ENCODE data around the gene NSD1. TPM values are rescaled to one million over a fixed set of nuclear protein-coding genes. Genes with fewer than 3 reads are reported as not detected.

NSD1 gene
- total RNA-seq, 1 donor from 2014 or later: 32.4 TPM

DNA sequence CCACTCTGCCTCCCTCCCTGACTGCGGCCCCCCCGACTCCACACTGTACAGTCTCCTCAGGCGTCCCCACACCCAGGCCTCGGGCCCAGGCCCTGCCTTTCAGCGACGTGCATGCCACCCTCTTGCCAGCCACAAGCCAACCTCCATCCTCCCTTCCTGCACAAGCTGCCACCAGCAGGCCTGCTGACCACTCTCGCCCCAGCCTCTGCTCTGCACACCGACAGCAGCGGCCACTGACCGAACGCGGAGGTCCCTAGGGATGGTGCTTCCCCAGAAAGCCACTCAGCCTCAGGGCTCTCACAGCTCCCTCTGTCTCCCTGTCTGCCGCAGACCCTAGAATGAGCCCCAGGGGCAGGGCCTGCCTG is 199.3 kb downstream of the NSD1 start:
- FAIRE-seq: no peak
- H3K36me3 ChIP-seq (ENCODE audit: control insufficient read depth, insufficient read depth, low read length): peaks cover 45% of the 10 kb centered on the region
- no peak overlapping the region for H3K4me3 ChIP-seq (ENCODE audit: low read depth, low read length)
- H3K27me3 ChIP-seq (ENCODE audit: control insufficient read depth, insufficient read depth, low read length): no peaks in the 10 kb centered on the region
- TF ChIP-seq, protein P1, sequence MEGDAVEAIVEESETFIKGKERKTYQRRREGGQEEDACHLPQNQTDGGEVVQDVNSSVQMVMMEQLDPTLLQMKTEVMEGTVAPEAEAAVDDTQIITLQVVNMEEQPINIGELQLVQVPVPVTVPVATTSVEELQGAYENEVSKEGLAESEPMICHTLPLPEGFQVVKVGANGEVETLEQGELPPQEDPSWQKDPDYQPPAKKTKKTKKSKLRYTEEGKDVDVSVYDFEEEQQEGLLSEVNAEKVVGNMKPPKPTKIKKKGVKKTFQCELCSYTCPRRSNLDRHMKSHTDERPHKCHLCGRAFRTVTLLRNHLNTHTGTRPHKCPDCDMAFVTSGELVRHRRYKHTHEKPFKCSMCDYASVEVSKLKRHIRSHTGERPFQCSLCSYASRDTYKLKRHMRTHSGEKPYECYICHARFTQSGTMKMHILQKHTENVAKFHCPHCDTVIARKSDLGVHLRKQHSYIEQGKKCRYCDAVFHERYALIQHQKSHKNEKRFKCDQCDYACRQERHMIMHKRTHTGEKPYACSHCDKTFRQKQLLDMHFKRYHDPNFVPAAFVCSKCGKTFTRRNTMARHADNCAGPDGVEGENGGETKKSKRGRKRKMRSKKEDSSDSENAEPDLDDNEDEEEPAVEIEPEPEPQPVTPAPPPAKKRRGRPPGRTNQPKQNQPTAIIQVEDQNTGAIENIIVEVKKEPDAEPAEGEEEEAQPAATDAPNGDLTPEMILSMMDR (IDR thresholded peaks at IDR 0.05; ENCODE audit: insufficient read depth, low read length, severe bottlenecking): no peak
- no peak for DNase-seq (ENCODE audit: low read depth)

DNA sequence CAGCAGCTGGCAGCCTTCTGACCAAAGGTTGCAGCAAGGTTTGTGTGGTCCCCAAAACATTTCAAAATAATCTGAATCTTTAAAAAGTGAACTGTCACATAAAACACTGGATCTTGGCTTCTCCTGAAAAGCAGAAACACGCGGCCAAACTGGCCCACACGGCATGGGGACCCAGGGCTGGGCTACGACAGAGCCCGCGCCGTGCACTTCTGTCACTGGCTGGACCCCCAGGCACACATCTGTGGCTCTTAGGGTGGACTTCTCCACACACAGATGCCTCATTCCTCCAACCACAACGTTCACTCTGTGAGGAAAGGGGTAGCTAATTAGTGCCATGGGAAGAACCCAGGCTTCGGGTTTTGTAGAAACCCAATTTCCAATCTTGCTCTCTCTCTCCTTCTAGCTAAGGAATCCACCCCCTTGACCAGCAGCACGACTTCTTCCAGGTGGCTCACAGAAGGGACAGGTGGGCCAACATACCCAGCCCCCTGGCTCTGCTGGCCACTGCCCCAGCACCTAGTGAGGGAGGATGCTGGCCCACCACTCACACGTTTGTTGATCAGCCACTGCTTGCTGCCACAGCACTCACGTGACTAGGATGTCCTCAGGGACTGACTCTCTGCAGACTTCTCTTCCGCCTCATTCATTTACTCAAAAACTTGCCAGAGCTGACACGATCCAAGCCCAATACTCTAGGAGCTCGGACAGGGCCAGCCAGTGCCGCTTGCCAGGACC is 200.0 kb downstream of the NSD1 start:
- Histone ChIP-seq H3K27me3 (ENCODE audit: control insufficient read depth, insufficient read depth, low read length) (no peaks in the 10 kb centered on the region), H3K36me3 (ENCODE audit: control insufficient read depth, insufficient read depth, low read length) (peaks cover 48% of the 10 kb centered on the region), H3K4me3 (ENCODE audit: low read depth, low read length) (no peak overlapping the region)
- FAIRE-seq (no peak), DNase-seq (ENCODE audit: low read depth) (no peak)
- TF ChIP-seq, protein P1 (IDR thresholded peaks at IDR 0.05; ENCODE audit: insufficient read depth, low read length, severe bottlenecking): no peak

GRCh38 chr5:177334155-177334551 is 200.6 kb downstream of the NSD1 start:
- H3K4me3 ChIP-seq (ENCODE audit: low read depth, low read length): no peak overlapping the region
- TF ChIP-seq, protein P1 (IDR thresholded peaks at IDR 0.05; ENCODE audit: insufficient read depth, low read length, severe bottlenecking): no peak
- peaks cover 49% of the 10 kb centered on the region for H3K36me3 ChIP-seq (ENCODE audit: control insufficient read depth, insufficient read depth, low read length)
- no peaks in the 10 kb centered on the region for H3K27me3 ChIP-seq (ENCODE audit: control insufficient read depth, insufficient read depth, low read length)
- FAIRE-seq: no peak
- no peak for DNase-seq (ENCODE audit: low read depth)

- no peak overlapping the region for H3K4me3 ChIP-seq (ENCODE audit: low read depth, low read length)
- TF ChIP-seq, protein P1 (IDR thresholded peaks at IDR 0.05; ENCODE audit: insufficient read depth, low read length, severe bottlenecking): no peak
- no peak for FAIRE-seq
- DNase-seq (ENCODE audit: low read depth): no peak
- H3K36me3 ChIP-seq (ENCODE audit: control insufficient read depth, insufficient read depth, low read length): peaks cover 51% of the 10 kb centered on the region
- H3K27me3 ChIP-seq (ENCODE audit: control insufficient read depth, insufficient read depth, low read length): no peaks in the 10 kb centered on the region
Measured at GRCh38 chr5:177334781-177335700, 201.5 kb downstream of the NSD1 start.

DNA sequence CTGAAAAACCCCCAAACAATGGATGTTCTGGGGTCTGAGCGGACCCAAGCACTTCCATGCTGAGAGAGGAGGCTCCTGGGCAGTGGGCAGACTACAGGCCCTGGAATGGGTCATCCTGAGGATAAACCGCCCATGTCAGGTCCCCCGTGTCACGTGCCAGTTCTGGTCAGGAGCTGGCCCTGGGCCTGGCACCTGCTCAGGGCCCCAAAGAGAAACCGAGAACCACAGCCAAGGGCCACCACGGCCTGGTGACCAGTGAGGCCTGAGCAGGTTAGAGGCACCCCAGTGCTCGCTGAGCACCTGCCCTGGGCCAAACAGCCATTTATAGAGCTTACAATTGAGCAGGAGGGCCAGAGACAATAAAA is 202.1 kb downstream of the NSD1 start:
- FAIRE-seq (no peak), DNase-seq (ENCODE audit: low read depth) (no peak)
- peaks cover 49% of the 10 kb centered on the region for H3K36me3 ChIP-seq (ENCODE audit: control insufficient read depth, insufficient read depth, low read length)
- TF ChIP-seq, protein P1 (IDR thresholded peaks at IDR 0.05; ENCODE audit: insufficient read depth, low read length, severe bottlenecking): no peak
- H3K4me3 ChIP-seq (ENCODE audit: low read depth, low read length): no peak overlapping the region
- no peaks in the 10 kb centered on the region for H3K27me3 ChIP-seq (ENCODE audit: control insufficient read depth, insufficient read depth, low read length)
